ENCODE data around the gene SPDYE4.

GRCh38 chr17:8781776-8782175 lies 23.4 kb upstream of the SPDYE4 start:
- no peak for TF ChIP-seq CTCF (conservative IDR thresholded peaks at IDR 0.05 in 1 of 2, IDR thresholded peaks at IDR 0.05 in 1 of 2; ENCODE audit: extremely low read depth in 1 of 2, insufficient read depth in 1 of 2, low read depth in 1 of 2, low read length in 2 of 2)
- no peak for TF ChIP-seq EZH2 (IDR thresholded peaks at IDR 0.05; ENCODE audit: borderline replicate concordance, low read length)

Measured in mammary epithelial cell (primary cell).